Right cardiac atrium (tissue), 5 donors: ENCODE data around the gene IGFN1. TPM values are rescaled to one million over a fixed set of nuclear protein-coding genes. Genes with fewer than 3 reads are reported as not detected.
A peak's percentile ranks its signal among the peaks of the same experiment; 100 is the strongest.

Source experiments
- ATAC-seq, 2 donors: fragments of 200-7000 bp; cut with Tn5 transposase; one replicate each; pipeline versions ENCODE4 v1.8.0 to v1.9.1; 2020; ENCODE audit warnings: moderate library complexity in 2 of 2, mild to moderate bottlenecking in 1 of 2
- DNase-seq, 3 donors: peaks; one replicate each; pipeline ENCODE4 v3.0.0-alpha.2; 2020
- H3K27ac ChIP-seq: one replicate; pipeline ENCODE4 v1.5.1; 2013; ENCODE audit warnings: mild to moderate bottlenecking, low read length, control low read depth, moderate library complexity
- H3K27me3 ChIP-seq: one replicate; pipeline ENCODE4 v1.6.1; 2013; ENCODE audit not compliant: control insufficient read depth, insufficient read depth
- H3K4me1 ChIP-seq: one replicate; pipeline ENCODE4 v1.6.1; 2013; ENCODE audit warnings: low read length; ENCODE audit not compliant: control insufficient read depth, insufficient read depth
- H3K4me3 ChIP-seq: one replicate; pipeline ENCODE4 v1.5.1; 2013; ENCODE audit warnings: low read length, control low read depth
- H3K9me3 ChIP-seq: one replicate; pipeline ENCODE4 v1.6.1; 2013; ENCODE audit warnings: low read length; ENCODE audit not compliant: control insufficient read depth
- WGBS: extraction: QIAGEN DNeasy Blood & Tissue Kit; methylation state at CpG from one replicate; pipeline ENCODE4 v1.1.7; 2013; 5-methylcytosine and 5-hydroxymethylcytosine counted together
- intact Hi-C, 4 donors: fragments of 100-400 bp; cut with DNase I; formaldehyde crosslinking; loops; one replicate each; pipeline versions ENCODE4 v1.11.0 to v1.14.0; 2022 to 2023
- polyA plus RNA-seq: library from polyadenylated mRNA; stranded (reverse); fragments of 200-250 nt; gene quantifications from one replicate; pipeline ENCODE4 v1.2.3, GENCODE V29; 2013
- total RNA-seq, 4 donors: library from RNA; stranded (reverse); fragmentation: NEBNext Ultra II Directional; extraction: Animal tissue kit (Norgen Biotek cat#: 25700); gene quantifications; one replicate each; pipeline ENCODE4 v1.2.1, GENCODE V29; 2021
- donor health status: healthy with polysubstance abuse.
- donor health status: DM: no; HTN: yes; CAD: no.
- donor health status: DM: no; HTN: no; CAD: no.
- donor health status: DM: no; HTN: yes; CAD: no; lungs with severe emphysema.
- donor health status: DM: yes; HTN: yes; CAD: no.

Gene IGFN1
- total and polyA plus RNA-seq, 5 donors, result 0.14 to 1.6 (median 0.54) TPM

- WGBS, result 79% methylated on average over 7 of the region's 7 CpGs
- DNase-seq, result no peak
- intact Hi-C loops, result no loop called here
- Histone ChIP-seq H3K9me3 (peaks cover 3% of the 10 kb centered on the region), H3K4me3 (no peak overlapping the region), H3K27ac (no peak overlapping the region), H3K4me1 (no peaks in the 10 kb centered on the region), H3K27me3 (no peaks in the 10 kb centered on the region)
- ATAC-seq, result no peak
Measured at GRCh38 chr1:201175820-201176500, 14.7 kb upstream of the IGFN1 start.

GRCh38 chr1:201176940-201177339 lies 13.7 kb upstream of the IGFN1 start:
- WGBS, result 55% methylated on average over 2 of the region's 2 CpGs
- Histone ChIP-seq H3K27me3 (no peaks in the 10 kb centered on the region), H3K4me1 (no peaks in the 10 kb centered on the region), H3K27ac (no peak overlapping the region), H3K4me3 (no peak overlapping the region), H3K9me3 (peaks cover 3% of the 10 kb centered on the region)
- DNase-seq, result no peak
- ATAC-seq, result peak in 1 of 2 donors; percentile 11
- intact Hi-C loops, result no loop called here

GRCh38 chr1:201178718-201179117 lies 11.9 kb upstream of the IGFN1 start:
- DNase-seq (no peak), ATAC-seq (no peak)
- intact Hi-C loops, result no loop called here
- Histone ChIP-seq H3K4me3 (no peak overlapping the region), H3K9me3 (peaks cover 3% of the 10 kb centered on the region), H3K27me3 (no peaks in the 10 kb centered on the region), H3K4me1 (no peaks in the 10 kb centered on the region), H3K27ac (no peak overlapping the region)
- 77% methylated on average over 3 of the region's 3 CpGs for WGBS

GRCh38 chr1:201180141-201180540 lies 10.5 kb upstream of the IGFN1 start:
- Histone ChIP-seq H3K4me1 (no peaks in the 10 kb centered on the region), H3K9me3 (peaks cover 3% of the 10 kb centered on the region), H3K27me3 (no peaks in the 10 kb centered on the region), H3K4me3 (no peak overlapping the region), H3K27ac (no peak overlapping the region)
- intact Hi-C loops, result no loop called here
- WGBS, result 31% methylated on average over 1 of the region's 1 CpG
- DNase-seq (no peak), ATAC-seq (no peak)

GRCh38 chr1:201180901-201181300 lies 9.7 kb upstream of the IGFN1 start:
- intact Hi-C loops, result no loop called here
- peak in 1 of 3 donors; percentile 31 for DNase-seq
- no peaks in the 10 kb centered on the region for H3K27me3 ChIP-seq
- ATAC-seq, result no peak
- whole genome bisulfite sequencing, result 95% methylated on average over 6 of the region's 6 CpGs
- H3K27ac ChIP-seq, result no peak overlapping the region
- peaks cover 3% of the 10 kb centered on the region for H3K9me3 ChIP-seq
- no peak overlapping the region for H3K4me3 ChIP-seq
- H3K4me1 ChIP-seq, result no peaks in the 10 kb centered on the region

- no peaks in the 10 kb centered on the region for H3K4me1 ChIP-seq
- DNase-seq, result no peak
- no peaks in the 10 kb centered on the region for H3K27me3 ChIP-seq
- H3K27ac ChIP-seq, result no peak overlapping the region
- intact Hi-C loops, result no loop called here
- peaks cover 3% of the 10 kb centered on the region for H3K9me3 ChIP-seq
- ATAC-seq, result no peak
- WGBS, result 81% methylated on average over 1 of the region's 1 CpG
- no peak overlapping the region for H3K4me3 ChIP-seq
Measured at GRCh38 chr1:201181323-201181722, 9.3 kb upstream of the IGFN1 start.

GRCh38 chr1:201181726-201182125 lies 8.9 kb upstream of the IGFN1 start:
- Histone ChIP-seq H3K4me1 (no peaks in the 10 kb centered on the region), H3K4me3 (no peak overlapping the region), H3K27me3 (no peaks in the 10 kb centered on the region), H3K27ac (no peak overlapping the region), H3K9me3 (peaks cover 3% of the 10 kb centered on the region)
- WGBS, result 68% methylated on average over 2 of the region's 2 CpGs
- no peak for DNase-seq
- intact Hi-C loops, result no loop called here
- no peak for ATAC-seq

- no peak overlapping the region for H3K27ac ChIP-seq
- no peaks in the 10 kb centered on the region for H3K4me1 ChIP-seq
- DNase-seq (no peak), ATAC-seq (no peak)
- intact Hi-C loops, result no loop called here
- 83% methylated on average over 3 of the region's 3 CpGs for WGBS
- peaks cover 3% of the 10 kb centered on the region for H3K9me3 ChIP-seq
- H3K4me3 ChIP-seq, result no peak overlapping the region
- no peaks in the 10 kb centered on the region for H3K27me3 ChIP-seq
Measured at GRCh38 chr1:201183209-201183608, 7.4 kb upstream of the IGFN1 start.

GRCh38 chr1:201183753-201184152 lies 6.9 kb upstream of the IGFN1 start:
- 82% methylated on average over 5 of the region's 5 CpGs for WGBS
- Histone ChIP-seq H3K4me1 (no peaks in the 10 kb centered on the region), H3K4me3 (no peak overlapping the region), H3K27me3 (no peaks in the 10 kb centered on the region), H3K9me3 (peaks cover 3% of the 10 kb centered on the region), H3K27ac (no peak overlapping the region)
- DNase-seq (peak in 1 of 3 donors; percentile 35), ATAC-seq (peak in 1 of 2 donors; percentile 19)
- intact Hi-C loops, result no loop called here

- Histone ChIP-seq H3K9me3 (no peaks in the 10 kb centered on the region), H3K27ac (no peak overlapping the region), H3K27me3 (no peaks in the 10 kb centered on the region), H3K4me1 (no peaks in the 10 kb centered on the region), H3K4me3 (no peak overlapping the region)
- intact Hi-C loops, result no loop called here
- ATAC-seq (peak; percentile 75 to 87), DNase-seq (peak in 2 of 3 donors; percentile 54 to 58)
- 58% methylated on average over 9 of the region's 9 CpGs for WGBS
Measured at GRCh38 chr1:201184307-201185122, 6.1 kb upstream of the IGFN1 start.

- Histone ChIP-seq H3K27ac (no peak overlapping the region), H3K27me3 (no peaks in the 10 kb centered on the region), H3K4me3 (no peak overlapping the region), H3K4me1 (no peaks in the 10 kb centered on the region), H3K9me3 (no peaks in the 10 kb centered on the region)
- 65% methylated on average over 3 of the region's 3 CpGs for WGBS
- no peak for DNase-seq
- ATAC-seq, result no peak
- intact Hi-C loops, result no loop called here
Measured at GRCh38 chr1:201185123-201185453, 5.5 kb upstream of the IGFN1 start.
